Activated naive CD4-positive, alpha-beta T cell treated with anti-CD3 and anti-CD28 coated beads, Interleukin-2, amount 10 ng/mL, durations not matched to agents 7 days and 5 days (primary cell): Measurements from ENCODE around the gene PDE4B.
"Not testable (repeated sequence)": the region's sequence is repeated elsewhere in the genome, so short reads cannot be mapped to it uniquely, and the experiment has no call there.

ENCODE experiments used
- CTCF ChIA-PET: fragments of 350-600 bp; sonication (Branson Sonifier 250); formaldehyde crosslinking; loops from one replicate; lab custom pipeline; 2021; ENCODE audit warnings: antibody characterized with exemption; lab: Charles Lee
- DNase-seq: peaks from one replicate; pipeline ENCODE4 v3.0.0-alpha.2; 2020
- H3K27ac Mint-ChIP-seq: one replicate; pipeline ENCODE4 v1.8.0; 2021; ENCODE audit warnings: mild to moderate bottlenecking, moderate library complexity, mixed read lengths
- H3K27me3 Mint-ChIP-seq: one replicate; pipeline ENCODE4 v1.8.0; 2021; ENCODE audit warnings: mild to moderate bottlenecking, mixed read lengths
- H3K36me3 Mint-ChIP-seq: one replicate; pipeline ENCODE4 v1.8.0; 2021; ENCODE audit warnings: mixed read lengths
- H3K4me1 Mint-ChIP-seq: one replicate; pipeline ENCODE4 v1.8.0; 2021; ENCODE audit warnings: mixed read lengths
- H3K4me3 Mint-ChIP-seq: one replicate; pipeline ENCODE4 v1.8.0; 2021; ENCODE audit warnings: mild to moderate bottlenecking, moderate library complexity, mixed read lengths
- H3K9me3 Mint-ChIP-seq: one replicate; pipeline ENCODE4 v1.8.0; 2021; ENCODE audit warnings: mixed read lengths

PDE4B gene

DNA sequence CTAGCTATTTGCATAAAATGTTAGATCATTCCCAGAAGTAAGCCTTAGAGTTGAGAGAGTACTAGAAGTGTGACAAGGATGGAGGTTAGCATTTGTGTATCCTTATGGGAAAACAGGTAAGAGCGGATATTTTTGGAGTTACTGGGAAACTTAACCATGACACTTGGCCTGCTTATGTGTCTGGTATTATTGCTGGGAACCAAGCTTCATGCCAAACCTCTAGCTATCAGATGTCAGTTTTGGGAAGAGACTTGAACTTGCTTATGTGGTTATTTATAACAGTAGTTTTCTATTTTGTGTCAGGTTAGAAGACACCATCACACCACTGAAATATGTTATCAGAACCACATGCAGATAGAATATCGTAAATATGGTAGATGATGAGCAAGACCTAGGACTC, 511.0 kb downstream of the PDE4B start:
- Mint-ChIP-seq H3K9me3 (no peaks in the 10 kb centered on the region), H3K27me3 (no peaks in the 10 kb centered on the region), H3K27ac (no peak overlapping the region), H3K4me3 (no peak overlapping the region), H3K36me3 (peaks cover 3% of the 10 kb centered on the region), H3K4me1 (peaks cover 32% of the 10 kb centered on the region)
- no peak for DNase-seq
- CTCF ChIA-PET = interaction anchor here (0.9 to 2.8 kb wide), 2 partner anchors 22 to 29 kb away, joined by 5 to 10 read pairs; no protein-coding TSS in a partner anchor

GRCh38 chr1:66304128-66304527, 511.4 kb downstream of the PDE4B start:
- CTCF ChIA-PET = interaction anchor here (2.8 kb wide), 1 partner anchor 28 kb away, joined by 10 read pairs; no protein-coding TSS in a partner anchor

DNA sequence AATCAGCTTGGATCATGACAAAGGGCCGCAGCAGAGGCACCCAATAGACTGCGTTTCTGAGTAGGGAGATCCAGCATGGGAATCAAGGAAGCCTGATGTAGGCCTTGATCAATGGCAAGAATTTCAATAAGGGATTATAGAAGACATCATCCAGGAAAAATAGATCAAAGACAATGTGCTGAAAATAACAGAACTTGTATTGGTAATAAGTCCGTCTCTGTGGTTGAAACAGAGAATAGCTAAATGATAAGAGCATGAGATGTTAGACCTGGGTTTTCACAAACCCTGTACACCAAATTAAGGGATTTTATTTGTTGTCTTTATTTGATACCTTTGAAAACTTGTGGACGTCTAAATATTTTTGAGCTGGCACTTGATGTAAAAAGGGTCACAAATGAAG, 513.2 kb downstream of the PDE4B start:
- Mint-ChIP-seq H3K27me3 (no peaks in the 10 kb centered on the region), H3K36me3 (peaks cover 2% of the 10 kb centered on the region), H3K27ac (no peak overlapping the region), H3K9me3 (no peaks in the 10 kb centered on the region), H3K4me3 (no peak overlapping the region), H3K4me1 (peaks cover 24% of the 10 kb centered on the region)
- DNase-seq = no peak
- CTCF ChIA-PET = no interaction called here

More at GRCh38 chr1:66304128-66304527, 511.4 kb downstream of the PDE4B start:
- Mint-ChIP-seq H3K27ac (no peak overlapping the region), H3K36me3 (peaks cover 2% of the 10 kb centered on the region), H3K27me3 (no peaks in the 10 kb centered on the region), H3K4me3 (no peak overlapping the region), H3K4me1 (peaks cover 32% of the 10 kb centered on the region), H3K9me3 (no peaks in the 10 kb centered on the region)
- no peak for DNase-seq

GRCh38 chr1:66309006-66309741, 516.5 kb downstream of the PDE4B start:
- Mint-ChIP-seq H3K27me3 (no peaks in the 10 kb centered on the region), H3K4me1 (no peaks in the 10 kb centered on the region), H3K9me3 (no peaks in the 10 kb centered on the region), H3K36me3 (no peaks in the 10 kb centered on the region), H3K27ac (no peak overlapping the region), H3K4me3 (no peak overlapping the region)
- DNase-seq = no peak
- CTCF ChIA-PET = no interaction called here

- H3K9me3 Mint-ChIP-seq = no peaks in the 10 kb centered on the region
- H3K36me3 Mint-ChIP-seq = no peaks in the 10 kb centered on the region
- H3K27ac Mint-ChIP-seq = no peak overlapping the region
- CTCF ChIA-PET = interaction anchor here (0.5 kb wide), 1 partner anchor 62 kb away, joined by 3 read pairs; no protein-coding TSS in a partner anchor
- DNase-seq = no peak
- peaks cover 3% of the 10 kb centered on the region for H3K4me1 Mint-ChIP-seq
- no peaks in the 10 kb centered on the region for H3K27me3 Mint-ChIP-seq
- H3K4me3 Mint-ChIP-seq = no peak overlapping the region
These were observed 518.4 kb downstream of the PDE4B start for GRCh38 chr1:66311092-66311491.

- Mint-ChIP-seq H3K4me1 (peaks cover 7% of the 10 kb centered on the region), H3K4me3 (no peak overlapping the region), H3K9me3 (no peaks in the 10 kb centered on the region), H3K27me3 (no peaks in the 10 kb centered on the region), H3K27ac (no peak overlapping the region), H3K36me3 (no peaks in the 10 kb centered on the region)
- DNase-seq = no peak
- CTCF ChIA-PET = interaction anchor here (0.9 kb wide), 1 partner anchor 126 kb away, joined by 3 read pairs; no protein-coding TSS in a partner anchor
These were observed 518.9 kb downstream of the PDE4B start for GRCh38 chr1:66311628-66312027.

DNA sequence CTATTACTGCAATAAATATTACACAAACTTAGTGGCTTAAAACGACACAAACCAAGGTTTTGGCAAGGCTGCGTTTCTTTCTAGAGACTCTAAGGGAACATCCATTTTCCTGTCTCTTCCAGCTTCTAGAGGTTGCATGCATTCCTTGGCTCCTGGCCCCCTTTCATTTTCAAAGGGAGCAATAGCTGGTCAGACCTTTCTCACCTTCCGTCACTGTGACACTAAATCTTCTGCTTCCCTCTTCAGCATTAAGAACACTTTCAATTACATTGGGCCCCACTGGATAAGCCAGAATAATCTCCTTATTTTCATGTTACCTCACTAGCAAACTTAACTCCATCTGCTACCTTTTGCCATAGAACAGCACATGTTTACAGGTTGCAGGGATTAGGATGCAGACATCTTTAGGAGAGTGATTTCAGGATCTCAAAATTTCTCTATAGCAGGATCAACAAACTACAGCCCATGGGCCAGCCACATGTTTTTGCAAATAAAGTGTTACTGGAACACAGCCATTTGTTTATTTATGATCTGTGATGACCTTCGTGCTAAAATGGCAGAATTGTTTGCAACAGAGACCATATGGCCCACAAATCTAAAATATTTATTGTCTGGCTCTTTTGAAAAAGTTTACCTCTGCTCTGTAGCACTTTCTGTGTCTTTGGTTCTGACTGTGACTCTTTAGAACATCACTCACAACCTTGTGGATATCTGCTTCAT, 519.7 kb downstream of the PDE4B start:
- Mint-ChIP-seq H3K27ac (no peak overlapping the region), H3K4me3 (no peak overlapping the region), H3K36me3 (no peaks in the 10 kb centered on the region), H3K27me3 (no peaks in the 10 kb centered on the region), H3K4me1 (peaks cover 14% of the 10 kb centered on the region), H3K9me3 (no peaks in the 10 kb centered on the region)
- DNase-seq = no peak
- CTCF ChIA-PET = interaction anchor here (0.9 kb wide), 1 partner anchor 125 kb away, joined by 3 read pairs; no protein-coding TSS in a partner anchor

DNA sequence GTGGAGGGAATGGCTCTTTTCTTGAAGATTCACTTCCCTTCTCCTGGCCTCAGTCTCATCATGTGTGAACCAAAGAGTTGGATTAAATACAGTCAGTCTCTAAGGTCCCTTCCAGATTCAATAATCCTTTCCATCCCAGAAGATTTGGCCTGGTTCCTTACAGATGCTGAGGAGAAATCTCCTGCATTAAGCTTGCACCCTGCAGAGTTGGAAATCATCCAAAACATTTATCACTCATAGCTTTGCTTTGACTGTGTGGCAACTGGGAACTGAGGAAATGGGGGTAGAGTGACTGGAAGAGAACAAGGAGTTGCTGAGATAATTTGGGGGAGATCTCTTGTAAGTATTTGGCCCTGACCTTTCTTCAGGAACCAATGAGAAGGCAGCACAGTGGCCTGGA, 520.7 kb downstream of the PDE4B start:
- H3K36me3 Mint-ChIP-seq = no peaks in the 10 kb centered on the region
- H3K4me3 Mint-ChIP-seq = no peak overlapping the region
- CTCF ChIA-PET = no interaction called here
- no peaks in the 10 kb centered on the region for H3K9me3 Mint-ChIP-seq
- no peak overlapping the region for H3K27ac Mint-ChIP-seq
- H3K27me3 Mint-ChIP-seq = no peaks in the 10 kb centered on the region
- H3K4me1 Mint-ChIP-seq = peaks cover 14% of the 10 kb centered on the region
- no peak for DNase-seq

DNA sequence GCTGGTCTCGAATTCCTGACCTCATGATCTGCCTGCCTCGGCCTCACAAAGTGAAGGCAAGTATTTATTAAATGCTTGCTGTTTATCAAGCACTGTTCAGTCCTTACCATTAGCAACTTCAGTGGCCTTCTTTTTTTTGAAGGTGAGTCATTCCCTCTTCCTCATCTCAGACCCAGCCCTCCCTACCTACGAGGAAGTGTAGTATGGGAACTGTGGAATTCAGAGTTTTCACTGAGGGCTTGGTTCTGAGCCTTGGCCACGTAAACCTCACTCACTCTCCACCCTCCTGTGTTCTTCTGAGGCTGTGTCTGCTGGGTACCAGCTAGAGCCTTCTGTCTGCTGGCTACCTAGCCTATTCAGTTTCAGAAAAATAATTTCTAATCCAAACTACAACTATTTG, 523.0 kb downstream of the PDE4B start:
- Mint-ChIP-seq H3K27me3 (no peaks in the 10 kb centered on the region), H3K4me1 (peaks cover 14% of the 10 kb centered on the region), H3K27ac (no peak overlapping the region), H3K36me3 (no peaks in the 10 kb centered on the region), H3K4me3 (no peak overlapping the region), H3K9me3 (no peaks in the 10 kb centered on the region)
- DNase-seq = no peak
- CTCF ChIA-PET = interaction anchor here (1.2 kb wide), 1 partner anchor 13 kb away, joined by 4 read pairs; no protein-coding TSS in a partner anchor

DNA sequence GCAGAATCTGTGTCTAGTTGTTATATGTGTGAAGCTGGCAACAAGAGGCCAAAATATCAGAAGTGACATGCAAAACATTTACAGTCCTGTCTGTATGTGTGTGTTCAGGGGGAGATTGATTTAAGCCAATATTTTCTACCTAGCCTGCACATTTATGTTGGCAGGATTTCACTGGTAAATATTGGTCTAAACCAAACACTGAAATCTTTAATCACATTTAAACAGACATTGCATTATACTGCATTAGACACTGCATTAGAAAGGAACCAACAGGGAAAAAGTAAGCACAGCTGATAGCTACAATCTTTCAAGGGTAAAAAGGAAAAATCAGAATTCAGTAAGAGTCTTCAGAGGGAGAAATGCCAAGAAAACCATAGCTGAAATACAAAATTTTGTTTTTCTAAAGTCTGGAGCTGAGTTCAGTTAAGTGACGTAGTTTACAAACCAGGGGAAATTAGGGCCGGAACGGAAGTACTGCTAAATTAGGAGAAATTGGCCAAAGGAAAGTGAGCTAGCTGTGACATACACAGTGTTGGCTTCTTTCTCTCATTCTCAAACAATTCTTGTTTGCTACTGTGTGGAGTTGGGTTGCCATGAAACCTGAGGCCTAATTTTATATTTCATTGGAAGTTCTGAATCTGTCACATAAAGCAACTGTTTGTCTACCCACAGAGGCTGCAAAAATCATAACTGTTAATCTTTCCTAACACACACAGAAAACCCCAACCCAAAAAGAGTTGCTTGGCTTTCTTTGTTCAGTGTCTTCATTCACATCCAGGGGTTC, 524.0 kb downstream of the PDE4B start:
- H3K9me3 Mint-ChIP-seq = peaks cover 5% of the 10 kb centered on the region
- DNase-seq = no peak
- CTCF ChIA-PET = interaction anchor here (1.2 kb wide), 1 partner anchor 14 kb away, joined by 4 read pairs; no protein-coding TSS in a partner anchor
- H3K4me3 Mint-ChIP-seq = no peak overlapping the region
- peaks cover 3% of the 10 kb centered on the region for H3K36me3 Mint-ChIP-seq
- H3K4me1 Mint-ChIP-seq = peaks cover 14% of the 10 kb centered on the region
- H3K27me3 Mint-ChIP-seq = no peaks in the 10 kb centered on the region
- peak overlapping the region; percentile 13 for H3K27ac Mint-ChIP-seq

- CTCF ChIA-PET = no interaction called here
- Mint-ChIP-seq H3K27me3 (no peaks in the 10 kb centered on the region), H3K4me1 (peaks cover 14% of the 10 kb centered on the region), H3K4me3 (no peak overlapping the region), H3K27ac (peak overlapping the region; percentile 13), H3K36me3 (peaks cover 3% of the 10 kb centered on the region), H3K9me3 (peaks cover 6% of the 10 kb centered on the region)
- no peak for DNase-seq
These were observed 524.5 kb downstream of the PDE4B start for GRCh38 chr1:66317248-66317515.

DNA sequence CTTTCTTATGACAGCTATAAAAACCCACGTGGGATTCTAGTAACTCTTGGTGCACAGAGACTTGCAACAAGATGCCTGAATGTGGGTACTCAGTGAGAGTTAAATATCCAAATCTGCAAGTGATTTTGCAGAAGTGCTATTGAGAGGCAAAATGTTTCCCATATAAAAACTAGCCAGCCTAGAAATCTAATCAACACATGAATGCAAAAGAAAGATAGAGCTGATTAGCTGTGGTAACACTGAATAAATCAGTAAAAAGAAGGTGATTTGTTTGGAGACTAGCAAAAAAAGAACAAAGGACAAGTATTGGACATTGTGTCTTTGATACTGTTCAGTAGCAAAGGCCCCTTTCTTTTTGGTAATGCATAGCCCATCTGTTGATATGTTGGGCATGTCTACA, 527.5 kb downstream of the PDE4B start:
- Mint-ChIP-seq H3K27me3 (no peaks in the 10 kb centered on the region), H3K27ac (no peak overlapping the region), H3K36me3 (peaks cover 5% of the 10 kb centered on the region), H3K4me1 (peaks cover 25% of the 10 kb centered on the region), H3K4me3 (no peak overlapping the region), H3K9me3 (peaks cover 8% of the 10 kb centered on the region)
- CTCF ChIA-PET = interaction anchor here (1.0 to 1.1 kb wide), 2 partner anchors 10 to 26 kb away, joined by 3 to 5 read pairs; no protein-coding TSS in a partner anchor
- no peak for DNase-seq

DNA sequence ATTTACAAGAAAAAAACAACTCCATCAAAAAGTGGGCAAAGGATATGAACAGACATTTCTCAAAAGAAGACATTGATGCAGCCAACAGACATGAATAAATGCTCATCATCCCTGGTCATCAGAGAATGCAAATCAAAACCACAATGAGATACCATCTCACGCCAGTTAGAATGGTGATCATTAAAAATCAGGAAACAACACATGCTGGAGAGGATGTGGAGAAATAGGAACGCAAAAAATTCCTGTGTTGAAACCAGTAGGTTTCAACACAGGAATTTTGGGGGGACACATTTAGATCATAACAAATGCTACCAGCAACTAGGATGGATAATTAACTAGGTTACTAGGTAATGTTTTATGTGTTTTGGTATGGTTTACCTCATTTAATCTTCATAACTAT, 529.8 kb downstream of the PDE4B start:
- CTCF ChIA-PET, H3K9me3 Mint-ChIP-seq, H3K4me3 Mint-ChIP-seq, DNase-seq, H3K27me3 Mint-ChIP-seq, H3K27ac Mint-ChIP-seq, H3K36me3 Mint-ChIP-seq: not testable (repeated sequence)
- H3K4me1 Mint-ChIP-seq = peaks cover 25% of the 10 kb centered on the region

DNA sequence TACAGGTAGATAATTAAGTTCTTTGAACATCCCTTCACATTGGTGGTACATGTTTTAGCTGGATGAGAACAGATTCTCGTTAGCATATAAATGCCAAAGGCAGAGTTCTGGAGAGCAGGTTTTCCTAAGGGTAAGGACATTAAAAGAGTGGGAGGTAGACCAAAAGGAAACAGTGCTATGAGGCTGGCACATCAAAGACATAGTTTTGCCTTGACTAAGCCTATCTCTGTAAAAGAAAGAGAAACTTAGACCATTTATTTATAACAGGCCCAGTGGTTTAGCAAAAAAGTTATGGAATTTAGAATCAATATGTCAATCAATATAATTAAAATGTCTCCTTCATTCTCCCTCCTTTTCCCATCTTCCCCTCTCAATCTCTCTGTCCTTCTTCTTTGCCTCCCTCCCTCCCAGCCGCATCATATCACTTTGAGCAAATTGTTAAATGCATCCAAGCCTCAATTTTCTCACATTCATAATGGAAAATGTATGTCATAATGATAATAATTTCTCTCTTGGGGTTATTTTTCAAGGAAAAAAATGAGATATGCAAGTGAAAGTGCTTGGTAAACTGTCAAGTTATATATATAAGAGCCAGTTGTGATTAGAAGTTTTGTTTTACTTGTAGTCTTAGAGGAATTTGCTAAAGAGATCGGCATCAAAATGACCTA, 531.4 kb downstream of the PDE4B start:
- H3K27ac Mint-ChIP-seq = no peak overlapping the region
- no peak overlapping the region for H3K4me3 Mint-ChIP-seq
- H3K36me3 Mint-ChIP-seq = peaks cover 5% of the 10 kb centered on the region
- H3K27me3 Mint-ChIP-seq = no peaks in the 10 kb centered on the region
- H3K9me3 Mint-ChIP-seq = peaks cover 8% of the 10 kb centered on the region
- peaks cover 40% of the 10 kb centered on the region for H3K4me1 Mint-ChIP-seq
- no peak for DNase-seq
- CTCF ChIA-PET = no interaction called here
